Liver (tissue), 3 donors: Measurements from ENCODE around the gene AP3B1.

ENCODE experiments used
- CTCF ChIP-seq: fragments of 150-350 bp; IDR thresholded peaks from 2 replicates; pipeline ENCODE4 v1.5.1; 2017; ENCODE audit warnings: improper control_type of control experiment, low read depth, low read length; ENCODE audit not compliant: missing input control
- EGR1 ChIP-seq, 2 donors: IDR thresholded peaks; 2 replicates each; pipeline ENCODE4 v1.6.1; 2016 to 2018; ENCODE audit warnings: antibody characterized with exemption in 2 of 2, low read depth in 2 of 2
- FOXA1 ChIP-seq: IDR thresholded peaks from 2 replicates; pipeline ENCODE4 v1.6.1; 2016; ENCODE audit warnings: antibody characterized with exemption
- GABPA ChIP-seq, 2 donors: IDR thresholded peaks in 1 of 2; conservative IDR thresholded peaks in 1 of 2; 2 replicates each; pipeline ENCODE4 v1.6.1; 2016; ENCODE audit warnings: antibody characterized with exemption in 2 of 2, mild to moderate bottlenecking in 1 of 2, moderate library complexity in 1 of 2
- JUND ChIP-seq, 2 donors: IDR thresholded peaks; 2 replicates each; pipeline ENCODE4 v1.6.1; 2016; ENCODE audit warnings: antibody characterized with exemption in 2 of 2
- MAX ChIP-seq: IDR thresholded peaks from 2 replicates; pipeline ENCODE4 v1.6.1; 2016; ENCODE audit warnings: antibody characterized with exemption
- RAD21 ChIP-seq, 2 donors: IDR thresholded peaks; 2 replicates each; pipeline ENCODE4 v1.6.1; 2016; ENCODE audit warnings: antibody characterized with exemption in 2 of 2, mild to moderate bottlenecking in 2 of 2
- REST ChIP-seq: IDR thresholded peaks from 2 replicates; pipeline ENCODE4 v1.6.1; 2016; ENCODE audit warnings: antibody characterized with exemption, mild to moderate bottlenecking
- RXRA ChIP-seq, 2 donors: IDR thresholded peaks; 2 replicates each; pipeline ENCODE4 v1.6.1; 2017 to 2018; ENCODE audit warnings: antibody characterized with exemption in 2 of 2, mild to moderate bottlenecking in 1 of 2
- SP1 ChIP-seq: IDR thresholded peaks from 2 replicates; pipeline ENCODE4 v1.6.1; 2018; ENCODE audit warnings: antibody characterized with exemption, mild to moderate bottlenecking
- YY1 ChIP-seq: IDR thresholded peaks from 2 replicates; pipeline ENCODE4 v1.6.1; 2016; ENCODE audit warnings: antibody characterized with exemption, mild to moderate bottlenecking
- ZBTB33 ChIP-seq: IDR thresholded peaks from 2 replicates; pipeline ENCODE4 v1.6.1; 2016; ENCODE audit warnings: antibody characterized with exemption
- donor health status: healthy.
- donor health status: healthy.

- TF ChIP-seq RAD21 (IDR thresholded peaks at IDR 0.05): no peak
- TF ChIP-seq CTCF: no peak
- TF ChIP-seq MAX: no peak
- no peak for TF ChIP-seq ZBTB33
- no peak for TF ChIP-seq RXRA (IDR thresholded peaks at IDR 0.05)
- no peak for TF ChIP-seq FOXA1
- no peak for TF ChIP-seq GABPA (IDR thresholded peaks at IDR 0.05 in 1 of 2, conservative IDR thresholded peaks at IDR 0.05 in 1 of 2)
- TF ChIP-seq REST: no peak
- no peak for TF ChIP-seq EGR1 (IDR thresholded peaks at IDR 0.05; ENCODE audit: low read depth in 2 of 2)
- TF ChIP-seq SP1: no peak
- no peak for TF ChIP-seq JUND (IDR thresholded peaks at IDR 0.05)
- no peak for TF ChIP-seq YY1
Observed at GRCh38 chr5:78137290-78137689, 157.2 kb downstream of the AP3B1 start.
